DOHH2 (cell line): ENCODE data around the gene CIC.

Experiments
- H3F3A ChIP-seq: fragments of 200-600 bp; sonication (generic), shearing (Covaris generic); 2 replicates; pipeline ENCODE4 v1.6.0; 2016; ENCODE audit warnings: antibody characterized with exemption, mild to moderate bottlenecking; ENCODE audit not compliant: control insufficient read depth, insufficient read depth
- H3K27ac ChIP-seq: fragments of 200-600 bp; sonication (generic); 2 replicates; pipeline ENCODE4 v1.5.1; 2014; ENCODE audit warnings: low read depth, mild to moderate bottlenecking, low read length, moderate library complexity
- H3K27me3 ChIP-seq: fragments of 200-600 bp; sonication (generic); 2 replicates; pipeline ENCODE4 v1.6.1; 2014; ENCODE audit warnings: mild to moderate bottlenecking, low read length, mixed read lengths; ENCODE audit not compliant: control insufficient read depth
- H3K36me3 ChIP-seq: fragments of 200-600 bp; sonication (generic); 2 replicates; pipeline ENCODE4 v1.6.1; 2014; ENCODE audit warnings: mild to moderate bottlenecking, low read length, moderate library complexity, mixed read lengths; ENCODE audit not compliant: control insufficient read depth
- H3K4me1 ChIP-seq: fragments of 200-600 bp; sonication (generic); 2 replicates; pipeline ENCODE4 v1.6.1; 2014; ENCODE audit warnings: mild to moderate bottlenecking, low read length, mixed read lengths; ENCODE audit not compliant: control insufficient read depth
- H3K4me2 ChIP-seq: fragments of 200-600 bp; sonication (generic); 2 replicates; pipeline ENCODE4 v1.6.0; 2014; ENCODE audit warnings: mild to moderate bottlenecking, low read length, moderate library complexity
- H3K4me3 ChIP-seq: fragments of 200-600 bp; sonication (generic); 2 replicates; pipeline ENCODE4 v1.5.1; 2014; ENCODE audit warnings: mild to moderate bottlenecking, low read length, mixed read lengths
- H3K79me2 ChIP-seq: fragments of 200-600 bp; sonication (generic); 2 replicates; pipeline ENCODE4 v1.6.1; 2014; ENCODE audit warnings: mild to moderate bottlenecking, low read length, mixed read lengths; ENCODE audit not compliant: control insufficient read depth
- H3K9me2 ChIP-seq: fragments of 200-600 bp; sonication (generic); replicated peaks from 2 replicates; pipeline ENCODE4 v1.6.1; 2014; ENCODE audit warnings: mild to moderate bottlenecking, low read length, mixed read lengths; ENCODE audit not compliant: control insufficient read depth
- H3K9me3 ChIP-seq: fragments of 200-600 bp; sonication (generic); 2 replicates; pipeline ENCODE4 v1.6.1; 2014; ENCODE audit warnings: antibody characterized with exemption, low read length, mixed read lengths; ENCODE audit not compliant: control insufficient read depth, insufficient read depth
- H4K20me1 ChIP-seq: fragments of 200-600 bp; sonication (generic); 2 replicates; pipeline ENCODE4 v1.6.0; 2014; ENCODE audit warnings: low read depth, mild to moderate bottlenecking, antibody characterized with exemption, low read length, moderate library complexity; ENCODE audit not compliant: control insufficient read depth, insufficient read depth
- EZH2phosphoT487 ChIP-seq: fragments of 200-600 bp; sonication (generic); IDR thresholded peaks from 2 replicates; pipeline ENCODE4 v1.6.1; 2017; ENCODE audit warnings: borderline replicate concordance, mild to moderate bottlenecking, antibody characterized with exemption, low read length, moderate library complexity, mixed read lengths
- TF ChIP-seq, protein P1 (sequence below): fragments of 200-600 bp; sonication (generic); IDR thresholded peaks from one replicate; pipeline ENCODE4 v1.5.1; 2014; ENCODE audit warnings: antibody characterized with exemption, mild to moderate bottlenecking, low read depth, low read length; ENCODE audit not compliant: poor library complexity, severe bottlenecking

Gene CIC

DNA sequence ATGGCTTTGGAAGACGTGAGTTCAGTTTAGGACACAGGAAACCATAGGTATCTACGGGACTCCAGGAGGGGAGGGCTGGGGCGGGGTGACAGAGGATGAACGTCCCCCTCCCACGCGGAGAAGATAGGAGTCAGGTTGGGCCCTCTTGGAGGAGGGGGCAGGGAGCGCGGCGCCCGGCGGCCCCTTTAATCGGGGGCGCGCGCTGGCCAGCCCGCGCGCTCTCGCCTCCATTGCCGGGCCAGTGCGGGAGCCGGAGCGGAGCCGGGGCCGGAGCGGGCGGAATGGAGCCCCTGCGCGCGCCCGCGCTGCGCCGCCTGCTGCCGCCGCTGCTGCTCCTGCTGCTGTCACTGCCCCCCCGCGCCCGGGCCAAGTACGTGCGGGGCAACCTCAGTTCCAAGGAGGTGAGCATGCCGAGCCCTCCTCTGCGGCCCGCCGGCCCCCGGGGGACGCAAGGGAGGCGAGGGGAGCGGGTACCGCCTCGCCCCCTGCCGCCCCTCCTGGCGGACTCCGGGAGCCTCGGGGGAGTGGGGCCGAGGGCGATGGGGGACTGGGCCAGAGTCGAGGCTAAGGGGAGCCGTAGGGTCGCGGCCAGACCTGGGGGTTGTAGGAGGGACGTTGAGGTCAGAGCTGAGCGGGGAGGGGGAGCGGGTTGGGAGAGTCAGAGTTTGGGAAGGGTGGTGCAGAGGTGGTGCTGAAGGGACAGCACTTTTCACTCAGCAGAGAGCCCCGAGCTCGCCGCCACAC lies 44.2 kb downstream of the CIC start, which contains the start of gene TMEM145:
TSS of gene TMEM145 (plus strand) at position 214 of the 744 bp plus-strand sequence. CDS start at position 282, 68 bp downstream.
- Histone ChIP-seq H3K4me3 (peak within 1 kb of the TSS; percentile 86), H3K79me2 (no peaks in the 10 kb centered on the region), H3K36me3 (no peaks in the 10 kb centered on the region), H3K9me2 (no peaks in the 10 kb centered on the region), H3K4me2 (peak within 1 kb of the TSS; percentile 95), H3K27ac (no peak within 1 kb of the TSS), H3K27me3 (peaks cover 25% of the 10 kb centered on the region), H3F3A (0 out of 2 replicates have a peak, but pooled peaks cover 5% of the 10 kb centered on the region), H4K20me1 (no peaks in the 10 kb centered on the region), H3K9me3 (no peaks in the 10 kb centered on the region), H3K4me1 (peaks cover 45% of the 10 kb centered on the region)
- TF ChIP-seq EZH2phosphoT487: no peak
- TF ChIP-seq, protein P1, sequence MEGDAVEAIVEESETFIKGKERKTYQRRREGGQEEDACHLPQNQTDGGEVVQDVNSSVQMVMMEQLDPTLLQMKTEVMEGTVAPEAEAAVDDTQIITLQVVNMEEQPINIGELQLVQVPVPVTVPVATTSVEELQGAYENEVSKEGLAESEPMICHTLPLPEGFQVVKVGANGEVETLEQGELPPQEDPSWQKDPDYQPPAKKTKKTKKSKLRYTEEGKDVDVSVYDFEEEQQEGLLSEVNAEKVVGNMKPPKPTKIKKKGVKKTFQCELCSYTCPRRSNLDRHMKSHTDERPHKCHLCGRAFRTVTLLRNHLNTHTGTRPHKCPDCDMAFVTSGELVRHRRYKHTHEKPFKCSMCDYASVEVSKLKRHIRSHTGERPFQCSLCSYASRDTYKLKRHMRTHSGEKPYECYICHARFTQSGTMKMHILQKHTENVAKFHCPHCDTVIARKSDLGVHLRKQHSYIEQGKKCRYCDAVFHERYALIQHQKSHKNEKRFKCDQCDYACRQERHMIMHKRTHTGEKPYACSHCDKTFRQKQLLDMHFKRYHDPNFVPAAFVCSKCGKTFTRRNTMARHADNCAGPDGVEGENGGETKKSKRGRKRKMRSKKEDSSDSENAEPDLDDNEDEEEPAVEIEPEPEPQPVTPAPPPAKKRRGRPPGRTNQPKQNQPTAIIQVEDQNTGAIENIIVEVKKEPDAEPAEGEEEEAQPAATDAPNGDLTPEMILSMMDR: peak; percentile 48

DNA sequence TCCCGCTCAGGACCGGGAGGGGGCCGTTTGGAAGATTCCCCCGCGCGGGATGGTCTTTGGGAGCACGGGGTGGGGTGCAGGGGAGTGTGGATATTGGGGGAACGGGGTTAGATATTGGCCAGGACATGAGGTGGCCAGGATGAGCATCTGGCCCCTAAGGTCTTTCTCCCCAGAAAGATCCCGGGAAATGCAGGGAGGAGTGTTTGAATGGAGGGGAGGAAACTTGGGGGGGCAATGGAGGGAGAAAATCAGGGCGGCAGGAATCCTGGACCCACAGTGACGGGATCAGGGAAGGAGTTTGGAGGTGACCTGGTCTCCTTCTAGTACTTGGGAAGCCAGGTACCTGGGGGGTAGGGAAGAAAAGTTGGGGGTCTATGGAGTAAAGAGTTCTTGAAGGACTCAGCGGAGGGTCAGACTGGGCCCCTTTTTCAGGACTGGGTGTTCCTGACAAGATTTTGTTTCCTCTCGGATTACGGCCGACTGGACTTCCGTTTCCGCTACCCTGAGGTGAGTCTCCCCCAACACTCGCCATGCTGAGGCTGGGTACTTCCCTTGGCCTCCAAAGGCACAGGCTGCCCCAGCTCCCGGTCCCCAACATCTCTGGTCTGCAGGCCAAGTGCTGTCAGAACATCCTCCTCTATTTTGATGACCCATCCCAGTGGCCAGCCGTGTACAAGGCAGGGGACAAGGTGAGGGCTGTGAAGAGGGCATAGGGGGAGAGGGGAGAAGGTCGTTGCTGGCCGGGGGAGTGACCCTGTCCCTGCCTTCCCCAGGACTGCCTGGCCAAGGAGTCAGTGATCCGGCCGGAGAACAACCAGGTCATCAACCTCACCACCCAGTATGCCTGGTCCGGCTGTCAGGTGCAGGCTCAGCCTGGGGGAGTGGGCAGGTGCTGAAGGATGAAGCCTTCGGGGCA lies 45.0 kb downstream of the CIC start:
- Histone ChIP-seq H3F3A (0 out of 2 replicates have a peak, but pooled peaks cover 7% of the 10 kb centered on the region), H3K4me1 (peaks cover 50% of the 10 kb centered on the region), H3K27ac (no peak overlapping the region), H3K9me2 (no peaks in the 10 kb centered on the region), H4K20me1 (no peaks in the 10 kb centered on the region), H3K27me3 (peaks cover 25% of the 10 kb centered on the region), H3K4me2 (peak overlapping the region; percentile 95), H3K36me3 (no peaks in the 10 kb centered on the region), H3K4me3 (peak overlapping the region; percentile 86), H3K9me3 (no peaks in the 10 kb centered on the region), H3K79me2 (no peaks in the 10 kb centered on the region)
- TF ChIP-seq, protein P1: no peak
- no peak for TF ChIP-seq EZH2phosphoT487

DNA sequence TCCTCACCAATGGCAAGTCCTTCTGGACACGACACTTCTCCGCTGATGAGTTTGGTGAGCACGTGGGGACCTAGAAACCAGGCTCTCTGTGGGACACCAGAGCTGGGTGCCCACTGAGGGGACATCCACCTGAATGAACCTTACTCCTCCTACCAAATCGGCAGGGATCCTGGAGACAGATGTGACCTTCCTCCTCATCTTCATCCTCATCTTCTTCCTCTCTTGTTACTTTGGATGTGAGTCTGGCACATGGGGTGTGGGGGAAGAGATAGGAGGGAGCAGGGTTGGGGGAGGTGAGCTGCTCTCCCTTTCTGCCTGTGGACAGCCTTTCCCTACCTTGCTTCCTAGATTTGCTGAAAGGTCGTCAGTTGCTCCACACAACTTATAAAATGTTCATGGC lies 46.0 kb downstream of the CIC start:
- no peaks in the 10 kb centered on the region for H3K36me3 ChIP-seq
- H3K27me3 ChIP-seq: peaks cover 25% of the 10 kb centered on the region
- H3K9me2 ChIP-seq: no peaks in the 10 kb centered on the region
- no peaks in the 10 kb centered on the region for H3K79me2 ChIP-seq
- H3K4me3 ChIP-seq: peak overlapping the region; percentile 86; the same call in 1 of the 2 replicates
- H3K9me3 ChIP-seq: no peaks in the 10 kb centered on the region
- H3K27ac ChIP-seq: no peak overlapping the region
- H4K20me1 ChIP-seq: no peaks in the 10 kb centered on the region
- H3K4me2 ChIP-seq: peak overlapping the region; percentile 95; the same call in 1 of the 2 replicates
- H3F3A ChIP-seq: 0 out of 2 replicates have a peak, but pooled peaks cover 8% of the 10 kb centered on the region
- peaks cover 50% of the 10 kb centered on the region for H3K4me1 ChIP-seq
- TF ChIP-seq EZH2phosphoT487: no peak
- TF ChIP-seq, protein P1: no peak
